Measurements from ENCODE around the gene MYCBPAP. TPM values are rescaled to one million over a fixed set of nuclear protein-coding genes. Genes with fewer than 3 reads are reported as not detected.
A peak's percentile ranks its signal among the peaks of the same experiment; 100 is the strongest.

MYCBPAP gene
- total RNA-seq, 2 donors from 2014 or later, result 0.56 to 2.8 TPM

GRCh38 chr17:50461550-50462132 lies 46.6 kb upstream of the MYCBPAP start:
- no peaks in the 10 kb centered on the region for H3K27me3 ChIP-seq

GRCh38 chr17:50462446-50462845 lies 45.8 kb upstream of the MYCBPAP start:
- intact Hi-C loops (cut with DNase I), result no loop called here

More at GRCh38 chr17:50461550-50462132, 46.6 kb upstream of the MYCBPAP start:
- intact Hi-C loops (cut with DNase I), result no loop called here
- no peak for DNase-seq
- Histone ChIP-seq H3K36me3 (no peaks in the 10 kb centered on the region), H3K4me1 (peaks cover under 1% of the 10 kb centered on the region), H3K27ac (no peak overlapping the region), H3K9me3 (no peaks in the 10 kb centered on the region), H3K9ac (ENCODE audit: low read depth in 2 of 2, low read length in 2 of 2) (no peak overlapping the region), H3K4me3 (no peak overlapping the region)
- no peak for TF ChIP-seq CTCF (IDR thresholded peaks at IDR 0.05)

GRCh38 chr17:50464121-50464520 lies 44.1 kb upstream of the MYCBPAP start:
- no peak for TF ChIP-seq CTCF (IDR thresholded peaks at IDR 0.05)
- H3K36me3 ChIP-seq, result no peaks in the 10 kb centered on the region
- DNase-seq, result no peak
- no peak overlapping the region for H3K4me3 ChIP-seq
- peaks cover 11% of the 10 kb centered on the region for H3K27me3 ChIP-seq
- H3K4me1 ChIP-seq, result peaks cover 24% of the 10 kb centered on the region
- no peaks in the 10 kb centered on the region for H3K9me3 ChIP-seq
- intact Hi-C loops (cut with DNase I), result no loop called here
- no peak overlapping the region for H3K27ac ChIP-seq
- no peak overlapping the region for H3K9ac ChIP-seq (ENCODE audit: low read depth in 2 of 2, low read length in 2 of 2)

More at GRCh38 chr17:50462446-50462845, 45.8 kb upstream of the MYCBPAP start:
- Histone ChIP-seq H3K4me1 (peaks cover 8% of the 10 kb centered on the region), H3K27ac (no peak overlapping the region), H3K9me3 (no peaks in the 10 kb centered on the region), H3K36me3 (no peaks in the 10 kb centered on the region), H3K27me3 (no peaks in the 10 kb centered on the region), H3K9ac (ENCODE audit: low read depth in 2 of 2, low read length in 2 of 2) (no peak overlapping the region), H3K4me3 (no peak overlapping the region)
- no peak for TF ChIP-seq CTCF (IDR thresholded peaks at IDR 0.05)
- no peak for DNase-seq

GRCh38 chr17:50464736-50465135 lies 43.5 kb upstream of the MYCBPAP start:
- Histone ChIP-seq H3K9ac (ENCODE audit: low read depth in 2 of 2, low read length in 2 of 2) (peak overlapping the region in 1 of 2 donors; percentile 23), H3K9me3 (no peaks in the 10 kb centered on the region), H3K36me3 (no peaks in the 10 kb centered on the region), H3K27me3 (peaks cover 11% of the 10 kb centered on the region), H3K27ac (no peak overlapping the region), H3K4me1 (peaks cover 25% of the 10 kb centered on the region), H3K4me3 (no peak overlapping the region)
- intact Hi-C loops (cut with DNase I), result no loop called here
- DNase-seq, result no peak
- TF ChIP-seq CTCF (IDR thresholded peaks at IDR 0.05), result no peak

GRCh38 chr17:50465171-50465570 lies 43.1 kb upstream of the MYCBPAP start:
- intact Hi-C loops (cut with DNase I), result no loop called here
- Histone ChIP-seq H3K27ac (no peak overlapping the region), H3K4me3 (no peak overlapping the region), H3K9me3 (no peaks in the 10 kb centered on the region), H3K4me1 (peaks cover 25% of the 10 kb centered on the region), H3K9ac (ENCODE audit: low read depth in 2 of 2, low read length in 2 of 2) (peak overlapping the region in 1 of 2 donors; percentile 23), H3K27me3 (peaks cover 11% of the 10 kb centered on the region), H3K36me3 (no peaks in the 10 kb centered on the region)
- no peak for DNase-seq
- no peak for TF ChIP-seq CTCF (IDR thresholded peaks at IDR 0.05)
